Measurements from ENCODE around the gene APLP2. TPM values are rescaled to one million over a fixed set of nuclear protein-coding genes. Genes with fewer than 3 reads are reported as not detected.

The APLP2 gene
- total and polyA plus RNA-seq, 2 of the 13 experiments (the other 11 are each of a cell fraction or from before 2014, with no cell fraction given) = 315 to 594 TPM

- Histone ChIP-seq H3K79me2 (ENCODE audit: insufficient read depth, low read length) (peaks cover 54% of the 10 kb centered on the region), H3K9ac (ENCODE audit: insufficient read depth, low read depth, low read length) (no peak overlapping the region), H3K36me3 (replicated peaks in 1 of 2; ENCODE audit: control insufficient read depth in 1 of 2, insufficient read depth in 2 of 2, low read length in 2 of 2) (peaks cover 14 to 49% of the 10 kb centered on the region in 2 experiments), H3K27me3 (ENCODE audit: control insufficient read depth in 1 of 2, insufficient read depth in 2 of 2, low read length in 2 of 2) (no peaks in the 10 kb centered on the region), H4K20me1 (ENCODE audit: insufficient read depth, low read length) (peaks cover 5% of the 10 kb centered on the region), H3K4me2 (ENCODE audit: low read depth, low read length) (no peak overlapping the region), H3K9me3 (ENCODE audit: low read length) (no peaks in the 10 kb centered on the region), H3K27ac (ENCODE audit: extremely low read length, insufficient read depth, low read length) (no peak overlapping the region), H3K4me3 (replicated peaks in 1 of 3; ENCODE audit: insufficient read depth in 1 of 3, low read depth in 2 of 3, low read length in 3 of 3) (no peak overlapping the region), H2AFZ (ENCODE audit: low read length) (no peak overlapping the region), H3K4me1 (ENCODE audit: insufficient read depth, low read length) (peaks cover 8% of the 10 kb centered on the region)
- DNase-seq (ENCODE audit: low spot score) = no peak
- intact Hi-C loops (cut with micrococcal nuclease; ENCODE audit: unreplicated experiment) (no loop called here), in situ Hi-C loops (cut with HindIII; ENCODE audit: extremely low pct_ligation_motif_present, low pct_unique_long_range_greater_than_20kb) (no loop called here)
- ATAC-seq = no peak
- TF ChIP-seq ZNF816 (CRISPR knock-in tag; IDR thresholded peaks at IDR 0.05; ENCODE audit: borderline replicate concordance) (no peak), ZBTB14 (CRISPR knock-in tag; IDR thresholded peaks at IDR 0.05) (no peak), SKI (IDR thresholded peaks at IDR 0.05; ENCODE audit: partially characterized antibody) (no peak), ZNF296 (CRISPR knock-in tag; conservative IDR thresholded peaks at IDR 0.05) (no peak), SAP130 (CRISPR knock-in tag; IDR thresholded peaks at IDR 0.05; ENCODE audit: low read depth) (no peak), RNF2 (conservative IDR thresholded peaks at IDR 0.05; ENCODE audit: low read depth) (no peak), ZNF720 (CRISPR knock-in tag; IDR thresholded peaks at IDR 0.05) (no peak), ZBTB42 (CRISPR knock-in tag; IDR thresholded peaks at IDR 0.05) (no peak)
- FAIRE-seq = no peak
- 98% methylated on average over 2 of the region's 2 CpGs for WGBS (ENCODE audit: low lambda C conversion rate)
- ChIA-PET CTCF (ENCODE audit: low intra/inter-chr PET ratio, low total read pairs) (no interaction called here), POLR2A (interaction anchor here (1.1 kb wide), 1 partner anchor 106 kb away, joined by 3 read pairs; no protein-coding TSS in a partner anchor)
- no TSS peak for BruUV-seq (replicated peaks)
These were observed 39.7 kb downstream of the APLP2 start for GRCh38 chr11:130109386-130109785.

Measured in HepG2 (cell line).